SIG-M5 (cell line): ENCODE measurements around the gene NUDT17.
A peak's percentile ranks its signal among the peaks of the same experiment; 100 is the strongest.

Source experiments
- DNase-seq: peaks from one replicate; lab custom pipeline; 2025; lab: John Stamatoyannopoulos, UW

NUDT17 gene

DNA sequence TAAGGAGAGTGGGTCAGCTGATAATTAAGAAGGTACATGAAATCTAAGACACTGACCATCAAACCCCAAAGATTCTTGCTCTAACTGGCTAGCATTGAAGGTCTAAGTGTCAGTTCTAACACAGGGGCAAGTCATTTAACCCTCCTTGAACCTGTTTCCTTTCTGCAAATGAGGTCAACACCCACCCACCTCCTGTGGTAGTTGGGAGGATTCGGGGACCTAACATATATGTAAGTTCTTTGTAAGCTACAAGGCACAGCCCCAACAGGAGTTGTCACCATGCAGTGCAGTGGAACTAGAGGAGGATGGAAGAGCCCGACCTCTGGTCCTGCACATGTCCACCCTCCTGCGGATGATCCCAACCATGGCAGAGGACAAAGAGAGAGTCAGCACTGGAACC, 2.4 kb downstream of the NUDT17 start:
- no peak for DNase-seq

DNA sequence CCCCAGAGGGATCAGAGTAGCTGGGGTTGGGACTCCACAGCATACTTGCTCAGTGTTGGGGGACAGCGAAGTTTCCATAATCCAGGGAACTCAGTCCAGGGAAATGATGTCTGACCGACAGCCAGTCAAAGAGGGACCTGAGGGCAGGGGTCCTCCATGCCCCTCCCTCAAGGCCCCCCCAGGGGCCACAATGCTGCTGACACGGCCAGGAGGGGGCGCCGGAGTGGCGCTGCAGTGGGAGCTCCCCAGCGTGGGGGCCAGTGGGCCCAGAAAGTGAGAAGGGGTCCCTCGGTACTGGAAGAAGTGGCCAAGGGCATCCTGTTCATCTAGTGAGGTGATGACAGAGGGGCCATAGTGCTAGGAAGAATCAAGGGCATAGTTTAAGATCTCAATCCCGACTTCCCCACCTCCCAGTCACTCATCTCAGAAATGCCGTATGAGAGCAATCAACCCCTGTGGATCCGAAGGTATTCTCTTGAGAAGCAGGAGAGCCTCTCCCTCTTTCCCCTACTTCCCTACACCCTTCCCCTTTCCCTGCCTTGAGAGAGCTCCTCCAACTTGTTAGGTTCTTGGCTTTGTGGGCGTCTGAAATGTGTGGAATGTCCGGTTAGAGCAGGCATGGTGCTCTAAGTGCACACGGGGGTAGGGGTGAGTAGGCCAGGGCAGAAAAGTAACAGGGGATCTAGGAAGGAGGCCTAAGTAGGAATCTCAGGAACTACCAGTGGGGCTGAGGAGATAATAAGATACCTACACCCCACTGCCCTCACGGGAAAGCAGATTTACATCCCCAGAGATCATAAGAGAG, 4.1 kb downstream of the NUDT17 start:
- DNase-seq = no peak

DNA sequence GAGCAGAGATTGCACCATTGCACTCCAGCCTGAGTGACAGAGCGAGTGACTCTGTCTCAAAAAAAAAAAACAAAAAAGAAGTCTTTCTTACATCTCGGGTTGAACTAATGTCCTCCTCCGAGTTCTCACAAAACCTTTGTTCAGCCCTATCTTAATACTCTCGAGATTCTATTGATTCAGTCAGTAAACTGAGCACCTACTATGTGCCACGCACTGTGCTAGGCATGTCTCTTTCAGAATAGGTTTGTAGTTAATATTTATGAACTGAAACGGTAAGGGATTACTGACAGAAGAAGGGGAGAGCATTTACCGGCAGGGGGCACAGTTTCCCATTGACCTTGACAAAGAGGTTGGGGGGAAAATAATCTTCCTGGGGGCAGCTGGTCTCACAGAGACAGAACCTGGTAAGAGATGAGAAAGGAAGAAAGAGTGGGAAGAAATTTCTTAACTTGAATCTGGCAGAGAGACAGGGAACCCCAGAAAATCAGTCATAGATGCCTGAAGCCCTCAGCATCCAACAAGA, 10.1 kb downstream of the NUDT17 start:
- DNase-seq = no peak

DNA sequence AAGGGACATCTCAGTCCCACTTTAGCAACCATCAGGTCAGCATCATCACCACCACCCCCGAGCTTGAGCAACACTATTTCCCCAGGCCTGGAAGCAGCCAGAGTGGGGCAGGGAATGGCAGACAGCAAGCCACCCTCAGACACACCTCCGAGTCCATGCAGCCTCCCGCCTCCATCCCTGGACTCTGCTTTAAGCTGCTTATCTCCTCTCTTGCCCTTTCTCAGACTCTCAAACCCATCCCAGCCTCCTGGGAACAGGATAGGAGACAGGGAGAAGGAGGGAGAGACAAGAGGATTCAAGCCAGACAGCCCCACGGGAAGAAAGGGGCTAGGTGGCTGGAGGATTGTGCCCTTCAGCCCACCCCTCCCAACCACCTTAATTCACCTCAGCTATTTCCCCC, 11.7 kb downstream of the NUDT17 start:
- no peak for DNase-seq

DNA sequence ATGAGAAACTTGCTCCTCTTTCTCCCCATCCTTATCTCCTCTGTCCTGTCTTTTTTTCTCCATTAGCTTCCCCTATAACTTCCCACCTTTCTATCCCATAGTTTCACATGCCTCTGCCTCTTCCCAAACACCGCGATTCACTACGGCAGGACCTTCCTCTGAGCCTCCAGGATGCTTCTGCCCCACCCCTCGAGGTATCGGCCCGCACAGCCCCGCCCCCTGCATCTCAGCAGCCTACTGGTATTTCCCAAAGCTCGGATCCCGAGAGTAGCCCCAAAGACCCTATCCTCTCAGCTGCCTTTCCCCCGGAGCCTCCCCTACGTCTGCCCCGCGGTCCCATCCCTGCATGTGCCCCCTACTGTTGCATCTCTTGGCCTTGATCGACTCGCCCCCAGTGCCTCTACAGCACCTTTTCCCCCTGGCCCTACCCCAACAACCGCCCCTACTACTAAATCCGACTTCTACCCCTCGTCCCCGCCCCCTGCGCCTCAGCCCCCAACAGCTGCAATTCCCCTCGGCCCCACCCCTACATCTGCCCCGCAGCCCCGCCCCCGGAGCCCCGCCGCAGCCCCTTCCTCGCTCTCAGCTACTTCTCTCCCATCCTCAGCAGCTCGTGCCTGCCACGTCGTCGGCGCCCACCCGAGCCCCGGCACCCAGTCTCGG, 12.9 kb downstream of the NUDT17 start:
- no peak for DNase-seq

DNA sequence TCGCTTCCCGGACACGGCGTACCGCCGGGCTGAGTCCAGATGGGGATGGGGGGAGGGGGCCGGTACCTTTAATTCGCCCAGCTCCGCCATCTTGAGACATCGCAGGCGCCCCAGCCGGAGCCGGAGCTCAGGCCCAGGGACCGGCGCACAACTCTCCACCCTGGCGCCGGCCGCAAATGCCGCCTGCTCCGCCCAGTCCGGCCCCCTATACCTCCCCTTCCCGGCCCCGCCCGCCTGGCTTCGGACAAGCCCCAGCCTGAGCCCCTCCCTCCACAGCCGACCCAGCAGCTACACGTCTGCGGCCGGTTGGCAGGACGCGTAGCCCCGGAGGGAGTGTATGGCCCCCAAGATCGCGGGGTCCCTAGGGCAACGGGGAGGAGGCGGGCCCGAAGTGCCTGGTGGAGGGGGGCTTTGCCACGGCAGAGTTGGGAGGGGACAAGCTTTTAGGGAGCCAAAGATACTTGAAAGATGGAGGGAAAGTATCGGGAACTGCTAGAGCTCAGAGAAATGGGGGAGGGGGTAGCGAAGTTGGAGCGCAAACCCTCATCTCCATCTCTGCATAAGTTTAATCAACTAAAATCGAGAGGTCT, 13.6 kb downstream of the NUDT17 start, which contains the start of gene PIAS3:
TSS of gene PIAS3 (minus strand) at position 181 of the 590 bp plus-strand sequence. CDS start at position 90, 91 bp downstream.
- DNase-seq = no peak

DNA sequence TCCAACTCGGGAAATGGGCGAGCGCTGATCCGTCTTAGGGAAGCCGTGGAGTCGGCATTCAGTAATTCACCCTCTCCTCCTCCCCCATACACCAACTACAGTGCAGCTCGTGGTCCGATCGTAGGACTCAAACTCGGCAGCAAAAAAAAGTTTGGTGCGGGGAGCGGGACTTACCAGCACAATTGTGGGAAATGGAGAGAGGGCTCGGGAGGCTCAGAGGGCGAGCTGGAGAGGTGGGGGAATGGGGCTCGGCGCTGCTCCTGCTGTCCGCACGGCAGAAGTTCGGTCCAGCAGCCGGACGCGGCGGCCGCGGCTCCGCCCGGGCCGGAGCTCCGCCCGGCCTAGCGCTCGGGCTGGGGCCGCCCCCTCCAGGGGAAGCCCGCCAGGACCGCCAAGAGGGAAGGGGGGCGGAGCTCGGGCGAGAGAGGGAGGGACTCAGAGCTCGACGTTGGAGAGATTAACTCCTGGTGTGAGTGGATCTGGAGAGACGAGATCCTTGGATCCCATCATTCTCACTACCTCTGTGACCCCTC, 14.1 kb downstream of the NUDT17 start:
- peak; percentile 58 for DNase-seq

DNA sequence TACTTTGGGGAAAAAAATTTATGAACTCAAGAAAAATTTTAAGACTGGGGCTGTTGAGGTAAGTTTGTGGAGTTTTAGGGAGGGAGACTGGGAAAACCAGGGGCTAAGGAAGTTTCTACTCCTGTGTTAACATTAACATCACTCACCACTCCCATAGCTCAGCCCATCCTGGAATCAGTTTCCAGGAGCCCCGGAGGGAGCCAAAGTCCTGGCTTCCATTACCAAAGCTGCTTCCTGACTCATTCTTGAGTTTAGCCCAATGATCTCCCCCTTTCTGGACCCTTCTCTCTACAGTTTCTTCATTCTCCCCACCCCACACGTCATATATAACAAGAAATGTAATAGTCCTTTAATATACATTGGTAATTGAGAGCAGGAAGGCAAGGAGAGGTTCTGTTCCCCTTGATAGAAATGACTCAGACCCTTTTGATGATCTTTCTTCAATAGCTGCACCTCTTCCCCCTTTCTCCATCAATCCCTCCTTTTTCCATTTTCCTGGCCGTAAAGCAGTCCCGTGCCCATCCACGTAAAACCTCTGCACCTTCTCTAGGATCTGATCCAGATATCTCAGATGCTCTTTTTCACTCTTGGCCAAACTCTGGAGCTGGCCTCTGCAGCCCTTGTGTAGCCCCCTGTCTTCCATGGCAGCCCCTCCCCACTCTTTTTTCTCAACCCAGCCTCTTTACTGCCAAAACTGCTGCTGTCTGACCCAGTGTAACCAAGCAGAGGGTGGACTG, 18.0 kb downstream of the NUDT17 start:
- no peak for DNase-seq

DNA sequence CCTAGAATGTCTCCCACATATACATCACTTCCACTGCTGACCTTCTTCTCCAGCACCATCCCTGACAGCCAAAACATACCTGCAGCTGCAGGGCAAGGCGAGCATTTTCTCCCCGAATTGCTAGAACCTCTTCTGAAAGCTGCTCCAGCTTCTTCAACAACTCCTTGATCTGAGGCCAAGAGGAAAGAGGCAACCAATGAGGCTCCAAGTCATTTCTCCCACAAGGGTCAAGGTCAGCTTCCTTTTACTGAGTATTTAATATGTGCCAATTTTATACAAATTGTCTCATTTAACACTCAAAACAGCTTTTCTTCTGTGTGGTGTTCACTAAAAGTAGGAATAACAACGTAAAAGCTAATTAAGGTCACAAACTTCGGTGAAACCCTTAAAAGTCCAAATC, 22.8 kb downstream of the NUDT17 start:
- DNase-seq = no peak

DNA sequence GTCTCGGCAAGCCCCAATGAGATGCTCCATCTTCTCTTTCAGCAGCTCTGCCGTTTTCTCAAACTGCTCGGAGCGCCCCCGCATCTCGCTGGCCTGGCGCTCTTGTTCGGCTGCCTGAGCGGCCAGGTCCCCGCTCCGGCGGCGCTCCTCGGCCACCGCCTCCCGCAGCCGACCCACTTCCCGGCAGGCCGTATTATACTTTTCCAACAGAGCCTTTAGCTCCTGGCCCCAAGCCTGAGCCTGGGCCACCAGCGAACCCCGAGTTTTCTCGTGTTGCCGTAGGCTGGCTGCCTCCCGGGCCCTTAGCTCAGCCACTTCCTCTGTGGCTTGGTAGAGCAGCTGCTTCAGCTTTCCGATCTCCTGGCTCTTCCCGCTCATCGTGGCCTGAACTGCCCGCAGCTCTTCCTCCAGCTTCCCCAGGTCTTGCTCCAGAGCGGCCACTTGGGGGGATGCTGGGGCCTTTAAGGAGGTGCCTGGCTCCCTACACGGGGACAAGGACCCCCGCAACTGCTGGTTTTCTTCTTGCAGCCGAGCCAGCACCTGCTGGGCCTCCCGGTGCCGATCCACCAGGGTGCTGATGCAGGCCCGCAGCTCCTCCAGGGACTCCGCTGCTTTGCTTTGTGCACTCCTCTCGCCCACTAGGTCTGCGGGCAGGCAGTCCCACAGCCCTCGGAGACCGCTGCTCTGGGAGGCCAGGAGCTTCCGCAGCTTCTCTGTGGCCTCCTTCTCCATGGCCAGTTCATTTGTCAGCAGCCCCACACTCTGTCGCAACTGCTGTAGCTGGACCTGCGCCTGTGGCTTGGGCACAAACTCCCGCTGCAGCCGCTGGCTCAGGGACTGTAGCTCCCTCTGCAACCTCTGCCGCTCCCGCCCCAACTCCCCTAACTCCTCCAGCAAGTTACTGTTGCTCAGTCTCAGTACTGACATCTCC, 26.8 kb downstream of the NUDT17 start:
- no peak for DNase-seq

DNA sequence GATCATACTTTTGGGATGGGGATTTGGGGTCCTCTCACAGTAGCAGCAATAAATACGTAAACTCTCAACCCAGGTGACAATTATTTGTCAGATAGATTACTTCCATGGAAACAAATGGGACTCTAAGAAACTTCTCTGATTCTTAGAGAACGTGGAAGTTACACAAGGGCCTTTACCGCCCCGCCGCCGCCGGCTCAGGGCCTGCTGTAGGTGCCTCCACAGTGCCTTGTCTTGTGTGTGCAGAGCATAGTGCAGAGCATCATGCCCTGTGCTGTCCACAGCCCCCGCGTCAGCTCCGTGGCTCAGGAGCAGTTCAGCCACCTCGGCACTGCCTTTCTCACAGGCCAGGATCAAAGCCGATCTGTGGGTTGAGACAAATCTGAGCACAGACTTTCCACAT, 29.2 kb downstream of the NUDT17 start:
- no peak for DNase-seq

DNA sequence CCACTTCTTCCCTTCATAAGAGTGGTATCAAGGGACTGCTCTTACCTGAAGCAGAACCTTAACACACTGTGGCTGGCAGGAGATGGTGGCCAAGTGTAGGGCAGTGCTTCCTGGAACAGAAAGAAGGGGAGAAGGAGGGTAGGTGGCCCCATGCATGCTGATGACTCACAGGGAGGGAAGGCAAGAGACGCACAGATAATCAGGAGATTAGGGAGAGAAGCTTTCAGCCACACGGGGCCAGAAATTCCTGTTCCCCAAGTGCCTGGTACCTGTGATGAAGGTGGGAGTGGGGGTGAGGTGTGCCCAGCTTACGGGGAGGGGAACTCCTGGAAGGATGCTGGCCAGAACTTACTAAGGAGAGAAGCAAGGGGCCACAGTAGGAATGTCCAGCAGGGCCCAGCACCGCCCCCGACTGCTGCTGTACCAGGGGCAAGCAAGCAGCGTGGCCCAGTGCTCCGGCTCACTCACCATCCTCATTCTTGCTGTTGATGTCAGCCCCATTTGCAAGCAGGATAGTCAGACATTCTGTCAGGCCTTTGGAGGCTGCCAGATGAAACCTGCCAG, 32.6 kb downstream of the NUDT17 start:
- DNase-seq = no peak

DNA sequence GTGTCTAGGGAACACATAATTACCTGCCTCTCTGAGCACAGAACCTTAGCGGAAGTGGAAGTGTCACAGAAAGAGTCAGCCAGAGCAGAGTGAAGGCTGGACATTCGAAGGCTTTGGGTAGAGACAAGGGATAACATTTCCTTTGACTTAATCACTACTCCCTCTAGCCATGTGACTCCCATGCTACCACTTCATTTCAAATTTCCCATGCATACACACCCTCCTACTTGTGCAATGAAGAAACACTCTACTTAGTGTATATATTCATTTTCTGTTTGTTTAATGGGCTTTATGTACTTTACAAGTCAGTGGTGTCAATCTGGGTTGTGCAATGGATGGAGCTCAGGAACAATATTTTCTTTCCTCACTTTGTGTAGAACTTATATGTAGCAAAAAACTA, 33.3 kb downstream of the NUDT17 start:
- no peak for DNase-seq

DNA sequence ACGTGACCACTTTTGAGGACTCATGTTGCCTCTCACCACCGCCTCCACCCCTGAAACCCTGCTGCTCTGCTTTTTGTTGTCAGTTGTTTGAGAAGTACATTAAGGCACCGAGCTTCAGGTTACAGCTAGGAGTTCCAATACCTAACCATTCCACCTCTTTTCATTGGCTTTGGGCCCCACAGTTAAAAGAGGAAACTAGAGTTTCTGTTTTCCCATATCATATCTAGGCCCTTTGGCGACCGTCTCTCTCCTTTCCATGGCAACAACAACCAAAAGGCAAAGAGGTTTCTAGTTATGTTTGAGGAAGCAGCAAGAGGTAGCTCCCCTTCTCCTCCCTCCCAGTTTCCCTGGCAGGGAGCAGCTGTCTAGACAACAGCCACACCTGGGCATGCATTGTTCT, 34.3 kb downstream of the NUDT17 start:
- no peak for DNase-seq

DNA sequence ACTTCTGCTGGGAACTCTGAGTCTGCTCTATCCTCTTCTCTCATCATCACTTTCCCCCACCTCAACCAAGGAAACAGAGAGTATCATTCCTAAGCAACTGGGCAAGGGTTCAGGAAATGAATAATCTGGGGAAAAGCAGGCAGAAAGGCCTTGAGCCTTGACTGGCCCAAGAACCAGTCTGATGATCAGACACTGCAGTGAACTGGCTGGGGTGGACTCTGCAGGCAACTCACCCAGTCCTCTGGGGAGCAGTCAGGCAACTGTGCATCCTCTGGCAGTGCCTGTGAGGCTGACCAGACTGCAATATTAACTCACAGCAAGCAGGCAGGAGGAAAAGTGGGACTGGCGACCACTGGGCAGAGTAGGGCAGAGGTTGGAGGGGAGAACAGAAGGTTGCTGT, 39.2 kb downstream of the NUDT17 start:
- DNase-seq = no peak

DNA sequence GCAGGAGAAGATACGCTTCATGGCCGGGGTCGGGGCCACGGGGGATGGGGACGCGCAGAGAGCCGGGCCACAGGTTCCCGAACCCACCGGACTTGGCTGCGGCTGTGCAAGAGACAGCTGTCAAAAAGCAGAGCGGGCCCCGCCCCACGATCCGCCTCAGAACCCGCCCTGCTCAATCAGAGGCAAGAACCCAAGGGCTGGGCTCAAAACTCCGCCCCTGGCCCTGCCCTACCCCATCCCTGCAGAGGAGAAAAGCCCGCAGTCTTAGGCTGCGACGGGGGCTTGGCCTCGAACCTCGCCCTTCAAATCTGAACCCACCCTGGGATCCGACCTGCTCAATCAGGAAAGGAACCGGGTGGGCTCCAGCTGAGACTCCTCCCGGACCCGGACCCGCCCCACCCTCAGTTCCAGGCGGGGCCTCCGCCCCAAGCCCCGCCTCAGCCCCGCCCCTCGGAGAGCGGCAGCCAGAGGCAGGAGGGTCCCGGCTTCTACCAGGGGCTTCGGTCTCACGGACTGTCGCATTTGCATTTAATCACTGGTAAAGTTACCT, 40.4 kb downstream of the NUDT17 start, which contains the start of gene ANKRD35:
TSS of gene ANKRD35 (minus strand) at position 129 of the 550 bp plus-strand sequence. CDS start at position 21, 108 bp downstream.
- no peak for DNase-seq

DNA sequence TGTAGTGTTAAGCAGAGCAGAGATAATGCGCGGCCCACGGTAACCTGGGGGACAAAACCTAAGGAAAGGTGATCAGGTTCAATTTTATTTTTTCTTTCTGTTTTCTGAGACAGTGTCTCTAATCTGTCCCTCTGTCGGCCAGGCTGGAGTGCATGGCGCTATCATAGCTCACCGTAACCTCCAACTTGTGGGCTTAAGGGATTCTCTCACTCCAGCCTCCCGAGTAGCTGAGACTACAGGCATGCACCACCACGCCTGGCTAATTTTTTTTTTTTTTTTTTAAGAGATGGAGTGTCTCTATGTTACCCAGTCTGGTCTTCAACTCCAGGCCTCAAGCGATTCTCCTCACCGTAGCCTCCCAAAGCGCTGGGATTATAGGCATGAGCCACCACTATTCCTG, 41.0 kb downstream of the NUDT17 start:
- DNase-seq = no peak

DNA sequence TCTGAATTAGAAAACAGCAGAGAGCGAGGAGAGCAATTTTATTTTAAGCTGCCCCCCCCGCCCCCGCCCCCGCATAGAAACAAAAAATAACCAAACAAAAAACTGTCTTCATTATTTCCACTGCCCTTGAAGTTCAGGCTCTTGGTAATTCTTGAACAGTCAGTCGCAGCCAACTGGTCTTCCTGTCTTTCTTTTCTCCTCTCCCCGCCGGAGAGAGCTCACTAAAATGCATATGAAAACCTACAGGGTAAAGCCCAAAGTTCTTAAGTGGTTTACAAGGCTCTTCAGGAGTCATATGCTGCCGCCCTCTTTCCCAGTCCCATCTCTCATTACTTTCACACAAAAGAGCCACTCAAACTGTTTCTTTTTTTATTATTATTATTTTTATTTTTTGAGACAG, 41.4 kb downstream of the NUDT17 start:
- no peak for DNase-seq

DNA sequence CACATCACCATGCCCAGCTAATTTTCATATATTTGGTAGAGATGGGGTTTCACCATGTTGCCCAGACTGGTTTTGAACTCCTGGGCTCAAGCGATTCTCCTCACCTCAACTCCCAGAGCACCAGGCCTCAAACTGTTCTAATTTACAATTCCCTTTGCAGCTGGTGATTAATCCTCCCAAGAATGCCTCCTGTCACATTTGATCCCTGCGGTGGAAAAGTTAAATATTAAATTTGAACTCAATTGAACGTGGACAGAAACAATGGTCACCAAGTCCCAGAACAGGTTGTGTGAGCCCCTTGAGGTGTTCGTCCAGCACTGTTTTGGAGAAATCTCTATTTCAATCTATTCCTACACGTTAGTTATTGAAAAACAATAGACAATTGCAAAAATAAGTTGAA, 42.2 kb downstream of the NUDT17 start:
- DNase-seq = no peak

DNA sequence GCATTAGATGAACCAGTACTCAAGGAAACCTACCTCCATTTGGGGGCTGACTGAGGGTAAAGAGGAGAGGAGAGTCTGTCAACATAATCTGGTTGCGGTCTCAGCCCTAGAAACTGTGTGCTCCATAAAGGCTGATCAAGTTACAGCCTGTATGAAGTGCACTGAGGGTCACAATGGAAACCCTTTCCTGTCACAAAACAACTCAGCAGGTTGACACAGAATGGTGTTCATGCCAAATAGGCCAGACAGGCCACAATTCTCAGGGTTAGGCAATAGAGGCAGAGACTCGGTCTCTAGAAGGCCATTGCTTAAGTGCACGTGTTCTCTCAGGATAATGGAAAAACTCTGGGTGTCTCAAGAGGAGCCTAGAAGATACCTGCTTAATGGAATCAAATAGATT, 44.3 kb downstream of the NUDT17 start:
- no peak for DNase-seq
